ENCODE measurements around the gene OSBPL2.

Gene OSBPL2

DNA sequence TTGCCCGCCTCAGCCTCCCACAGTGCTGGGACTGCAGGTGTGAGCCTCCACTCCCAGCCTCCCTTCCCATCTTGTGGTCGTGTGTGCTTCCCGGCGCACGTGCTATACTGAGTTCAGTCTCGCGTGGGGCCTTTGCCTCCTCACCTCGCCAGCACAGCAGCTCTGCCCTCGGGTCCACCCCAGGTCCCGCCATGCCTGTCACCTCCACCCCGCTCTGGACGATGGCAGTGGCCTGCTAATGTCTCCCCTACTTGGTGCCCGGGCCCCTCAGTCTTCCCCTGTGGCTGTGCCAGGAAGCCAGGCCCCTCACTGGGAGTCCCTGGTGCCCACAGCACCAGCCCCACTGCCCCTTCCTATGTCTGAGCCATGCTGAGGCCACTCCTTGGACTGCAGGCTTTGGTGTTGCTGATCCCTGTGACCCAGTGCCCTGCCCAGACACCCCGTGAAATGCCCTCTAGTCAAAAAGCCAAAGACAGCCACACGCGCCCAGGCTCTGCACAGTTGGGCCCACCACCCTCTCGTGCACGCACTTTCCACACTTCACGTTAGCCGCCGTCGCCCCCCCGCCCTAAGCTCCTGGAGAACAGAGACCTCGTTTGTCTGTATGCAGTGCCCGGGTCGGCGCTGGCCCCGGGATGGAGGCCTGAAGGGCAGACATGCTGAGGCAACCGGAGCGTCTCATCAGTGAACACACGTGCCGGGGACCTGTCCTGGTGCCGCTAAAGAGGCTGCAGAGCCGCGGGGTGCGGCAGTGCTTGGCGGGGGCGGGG is 32.5 kb upstream of the OSBPL2 start:
- no peak for DNase-seq (ENCODE audit: insufficient read length, low spot score)
- TF ChIP-seq PAX5 (IDR thresholded peaks at IDR 0.05; ENCODE audit: insufficient read depth, low read length, severe bottlenecking) (no peak), POLR2AphosphoS5 (IDR thresholded peaks at IDR 0.05; ENCODE audit: low read depth, low read length) (no peak), SPI1 (IDR thresholded peaks at IDR 0.05; ENCODE audit: low read depth, low read length) (no peak), POU2F2 (IDR thresholded peaks at IDR 0.05; ENCODE audit: low read depth, low read length) (no peak), POLR2A (IDR thresholded peaks at IDR 0.05; ENCODE audit: low read depth, low read length) (no peak), TAF1 (IDR thresholded peaks at IDR 0.05; ENCODE audit: low read depth, low read length) (no peak)
- no peak for FAIRE-seq

DNA sequence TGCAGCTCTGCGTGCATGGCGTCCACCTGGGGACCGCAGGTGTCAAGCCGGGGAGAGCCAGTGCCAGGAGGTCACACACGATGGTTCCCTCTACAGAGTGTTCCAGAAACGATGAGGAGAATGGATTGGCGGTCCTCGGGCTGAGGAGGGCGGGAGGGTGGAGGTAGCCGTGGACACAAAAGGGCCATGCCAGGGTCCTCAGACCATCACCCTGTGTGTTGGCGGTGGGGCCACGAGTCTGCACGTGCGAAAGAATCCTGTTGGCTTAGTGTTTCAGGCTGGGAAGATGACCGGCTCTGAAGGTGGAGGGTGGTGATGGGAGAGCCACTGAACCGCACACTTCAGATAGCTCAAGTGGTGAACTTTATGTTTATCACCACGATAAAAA is 31.9 kb upstream of the OSBPL2 start:
- TF ChIP-seq SPI1 (IDR thresholded peaks at IDR 0.05; ENCODE audit: low read depth, low read length) = no peak
- TF ChIP-seq POLR2A (IDR thresholded peaks at IDR 0.05; ENCODE audit: low read depth, low read length) = no peak
- TF ChIP-seq POLR2AphosphoS5 (IDR thresholded peaks at IDR 0.05; ENCODE audit: low read depth, low read length) = no peak
- no peak for TF ChIP-seq TAF1 (IDR thresholded peaks at IDR 0.05; ENCODE audit: low read depth, low read length)
- no peak for TF ChIP-seq PAX5 (IDR thresholded peaks at IDR 0.05; ENCODE audit: insufficient read depth, low read length, severe bottlenecking)
- no peak for TF ChIP-seq POU2F2 (IDR thresholded peaks at IDR 0.05; ENCODE audit: low read depth, low read length)
- FAIRE-seq = no peak

DNA sequence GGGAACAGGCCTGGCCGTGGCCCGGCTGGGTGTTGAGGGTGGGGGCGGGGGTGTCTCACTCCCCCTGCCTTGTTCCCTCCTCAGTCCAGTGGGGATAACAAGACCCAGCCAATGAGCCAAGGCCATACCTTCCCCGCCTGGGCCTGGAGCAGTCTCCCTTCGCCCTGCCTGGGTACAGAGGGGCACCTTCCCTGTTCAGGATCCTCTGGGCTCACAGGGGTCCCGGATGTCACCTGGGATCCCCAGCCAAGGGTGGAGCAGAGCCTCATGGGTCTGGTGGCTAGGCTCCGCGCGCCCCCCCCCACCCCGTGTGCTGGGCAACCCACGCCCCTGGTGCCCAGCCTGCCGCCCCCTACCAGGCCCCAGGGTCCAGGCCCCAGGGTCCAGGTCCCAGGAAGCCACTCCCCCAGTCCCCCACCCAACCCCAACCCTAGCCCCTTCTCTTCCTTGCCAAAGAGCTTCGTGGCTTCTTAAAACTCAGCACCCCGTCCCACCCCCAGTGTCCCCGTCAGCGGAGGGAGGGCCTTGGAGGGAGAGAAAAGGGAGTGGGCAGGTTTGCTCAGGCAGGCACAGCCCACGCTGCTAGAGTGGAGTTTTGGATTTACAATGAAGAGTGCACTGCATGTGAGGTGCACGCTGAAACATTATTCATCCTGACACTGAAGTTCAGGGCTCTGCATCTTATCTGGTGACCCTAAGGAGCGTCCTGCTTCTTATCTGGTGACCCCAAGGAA is 30.1 kb upstream of the OSBPL2 start:
- FAIRE-seq (no peak), DNase-seq (ENCODE audit: insufficient read length, low spot score) (no peak)
- TF ChIP-seq POLR2AphosphoS5 (IDR thresholded peaks at IDR 0.05; ENCODE audit: low read depth, low read length) = no peak

More for the DNA sequence above, 31.9 kb upstream of the OSBPL2 start:
- DNase-seq (ENCODE audit: insufficient read length, low spot score) = no peak

- TF ChIP-seq TAF1 (IDR thresholded peaks at IDR 0.05; ENCODE audit: low read depth, low read length) (no peak), SPI1 (IDR thresholded peaks at IDR 0.05; ENCODE audit: low read depth, low read length) (no peak), POLR2A (IDR thresholded peaks at IDR 0.05; ENCODE audit: low read depth, low read length) (no peak), PAX5 (IDR thresholded peaks at IDR 0.05; ENCODE audit: insufficient read depth, low read length, severe bottlenecking) (no peak), POU2F2 (IDR thresholded peaks at IDR 0.05; ENCODE audit: low read depth, low read length) (no peak), POLR2AphosphoS5 (IDR thresholded peaks at IDR 0.05; ENCODE audit: low read depth, low read length) (no peak)
- FAIRE-seq (no peak), DNase-seq (ENCODE audit: insufficient read length, low spot score) (no peak)
These were observed 29.2 kb upstream of the OSBPL2 start for GRCh38 chr20:62208795-62209755.

GRCh38 chr20:62209850-62210495 is 28.3 kb upstream of the OSBPL2 start:
- FAIRE-seq (no peak), DNase-seq (ENCODE audit: insufficient read length, low spot score) (no peak)
- no peak for TF ChIP-seq SPI1 (IDR thresholded peaks at IDR 0.05; ENCODE audit: low read depth, low read length)
- TF ChIP-seq TAF1 (IDR thresholded peaks at IDR 0.05; ENCODE audit: low read depth, low read length) = no peak
- TF ChIP-seq POLR2AphosphoS5 (IDR thresholded peaks at IDR 0.05; ENCODE audit: low read depth, low read length) = no peak
- no peak for TF ChIP-seq POLR2A (IDR thresholded peaks at IDR 0.05; ENCODE audit: low read depth, low read length)
- no peak for TF ChIP-seq POU2F2 (IDR thresholded peaks at IDR 0.05; ENCODE audit: low read depth, low read length)
- TF ChIP-seq PAX5 (IDR thresholded peaks at IDR 0.05; ENCODE audit: insufficient read depth, low read length, severe bottlenecking) = no peak

DNA sequence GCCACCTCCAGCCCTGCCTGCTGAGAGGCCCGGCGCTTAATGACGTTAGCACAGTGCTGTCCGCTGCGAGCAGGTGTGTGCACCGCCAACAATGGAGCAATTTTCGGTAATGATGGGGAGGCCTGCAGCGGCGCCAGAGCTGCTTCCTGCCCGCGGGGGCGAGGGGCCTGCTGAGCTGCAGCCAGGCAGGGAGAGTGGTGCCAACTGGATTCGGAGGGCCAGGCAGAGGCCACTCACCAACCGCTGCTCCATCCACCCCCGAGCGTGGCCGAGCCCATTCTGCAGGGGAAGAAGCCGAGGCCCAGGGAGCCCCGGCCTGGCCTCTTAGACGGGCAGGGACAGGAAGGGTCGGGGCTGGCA is 27.8 kb upstream of the OSBPL2 start:
- DNase-seq (ENCODE audit: insufficient read length, low spot score) = no peak
- TF ChIP-seq SPI1 (IDR thresholded peaks at IDR 0.05; ENCODE audit: low read depth, low read length) (no peak), POU2F2 (IDR thresholded peaks at IDR 0.05; ENCODE audit: low read depth, low read length) (no peak), POLR2AphosphoS5 (IDR thresholded peaks at IDR 0.05; ENCODE audit: low read depth, low read length) (no peak), PAX5 (IDR thresholded peaks at IDR 0.05; ENCODE audit: insufficient read depth, low read length, severe bottlenecking) (no peak), TAF1 (IDR thresholded peaks at IDR 0.05; ENCODE audit: low read depth, low read length) (no peak), POLR2A (IDR thresholded peaks at IDR 0.05; ENCODE audit: low read depth, low read length) (no peak)
- FAIRE-seq = no peak

- FAIRE-seq (no peak), DNase-seq (ENCODE audit: insufficient read length, low spot score) (no peak)
- TF ChIP-seq PAX5 (IDR thresholded peaks at IDR 0.05; ENCODE audit: insufficient read depth, low read length, severe bottlenecking) (no peak), POU2F2 (IDR thresholded peaks at IDR 0.05; ENCODE audit: low read depth, low read length) (no peak), POLR2AphosphoS5 (IDR thresholded peaks at IDR 0.05; ENCODE audit: low read depth, low read length) (no peak), POLR2A (IDR thresholded peaks at IDR 0.05; ENCODE audit: low read depth, low read length) (no peak), TAF1 (IDR thresholded peaks at IDR 0.05; ENCODE audit: low read depth, low read length) (no peak), SPI1 (IDR thresholded peaks at IDR 0.05; ENCODE audit: low read depth, low read length) (no peak)
These were observed 27.1 kb upstream of the OSBPL2 start for GRCh38 chr20:62211216-62211615.

DNA sequence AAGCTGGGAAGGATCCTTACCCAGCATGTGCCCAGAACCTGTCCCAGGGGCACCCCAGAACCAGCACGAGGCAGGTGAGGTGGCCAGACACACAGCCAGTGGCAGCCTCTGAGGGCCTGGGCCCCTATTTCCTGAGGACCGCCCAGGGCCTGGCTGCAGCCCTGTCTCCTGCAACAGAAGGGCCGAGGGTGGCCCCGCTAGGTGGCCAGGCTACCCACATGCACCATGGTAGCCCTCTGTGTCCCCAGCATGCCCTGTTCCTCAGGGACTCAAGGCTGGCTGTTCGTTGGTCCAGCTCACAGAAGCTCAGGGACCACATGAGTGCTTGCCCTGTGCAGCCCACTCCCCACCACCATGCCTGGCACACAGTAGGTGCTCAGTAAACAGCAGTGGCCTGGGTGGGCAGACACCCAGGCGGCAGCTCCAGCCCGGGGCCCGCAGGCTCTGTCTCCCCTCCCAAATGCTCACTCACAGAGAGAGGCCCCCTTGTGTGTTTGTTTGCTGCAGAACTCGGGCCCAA is 26.5 kb upstream of the OSBPL2 start:
- TF ChIP-seq POLR2A (IDR thresholded peaks at IDR 0.05; ENCODE audit: low read depth, low read length) = no peak
- TF ChIP-seq POU2F2 (IDR thresholded peaks at IDR 0.05; ENCODE audit: low read depth, low read length) = no peak
- no peak for TF ChIP-seq TAF1 (IDR thresholded peaks at IDR 0.05; ENCODE audit: low read depth, low read length)
- TF ChIP-seq POLR2AphosphoS5 (IDR thresholded peaks at IDR 0.05; ENCODE audit: low read depth, low read length) = no peak
- no peak for TF ChIP-seq SPI1 (IDR thresholded peaks at IDR 0.05; ENCODE audit: low read depth, low read length)
- no peak for TF ChIP-seq PAX5 (IDR thresholded peaks at IDR 0.05; ENCODE audit: insufficient read depth, low read length, severe bottlenecking)
- no peak for DNase-seq (ENCODE audit: insufficient read length, low spot score)
- FAIRE-seq = no peak

Measured in GM12891 (cell line).